IPS-20b (cell line): ENCODE data around the gene PERP.

Experiments used
- H3K27ac ChIP-seq: one replicate; pipeline ENCODE4 v1.5.1; 2013; ENCODE audit warnings: low read length
- H3K27me3 ChIP-seq: 2 replicates; pipeline ENCODE4 v1.6.1; 2013; ENCODE audit warnings: mild to moderate bottlenecking, low read length, inconsistent platforms; ENCODE audit not compliant: insufficient read depth
- H3K36me3 ChIP-seq: 2 replicates; pipeline ENCODE4 v1.6.1; 2013; ENCODE audit warnings: low read depth, mild to moderate bottlenecking, inconsistent platforms, low read length, moderate library complexity; ENCODE audit not compliant: insufficient read depth
- H3K4me1 ChIP-seq: 2 replicates; pipeline ENCODE4 v1.6.1; 2013; ENCODE audit warnings: mild to moderate bottlenecking, control low read depth, inconsistent platforms, low read length, moderate library complexity; ENCODE audit not compliant: insufficient read depth
- H3K4me3 ChIP-seq: 2 replicates; pipeline ENCODE4 v1.5.1; 2013; ENCODE audit warnings: mild to moderate bottlenecking, low read length, inconsistent platforms
- H3K9ac ChIP-seq: 2 replicates; pipeline ENCODE4 v1.6.1; 2013; ENCODE audit warnings: low read depth, mild to moderate bottlenecking, inconsistent platforms, low read length, moderate library complexity
- H3K9me3 ChIP-seq: 2 replicates; pipeline ENCODE4 v1.6.1; 2013; ENCODE audit warnings: mild to moderate bottlenecking, low read depth, low read length, inconsistent platforms; ENCODE audit not compliant: insufficient read depth

PERP gene

DNA sequence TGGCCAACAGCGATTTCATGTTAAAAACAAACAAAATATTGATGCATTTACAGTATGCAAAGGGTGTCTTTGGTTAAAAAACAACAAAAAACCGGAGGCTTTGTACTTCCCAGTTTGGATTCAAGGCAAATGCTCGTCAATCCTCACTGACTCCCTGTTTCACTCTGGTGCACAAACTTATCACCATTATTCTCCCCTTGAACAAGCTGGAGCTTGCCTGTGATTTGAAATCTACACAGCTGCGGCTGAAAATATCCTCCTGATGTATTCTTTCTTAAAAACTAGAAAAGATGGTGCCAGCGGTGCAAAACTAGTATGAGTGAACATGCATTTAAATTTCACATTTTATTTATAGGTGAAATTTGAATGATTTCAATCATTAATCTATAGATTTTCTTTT lies 3.3 kb downstream of the PERP start:
- H3K9me3 ChIP-seq = no peaks in the 10 kb centered on the region
- no peak overlapping the region for H3K4me3 ChIP-seq
- H3K27me3 ChIP-seq = peaks cover 16% of the 10 kb centered on the region
- no peak overlapping the region for H3K27ac ChIP-seq
- H3K4me1 ChIP-seq = peaks cover 27% of the 10 kb centered on the region
- peaks cover 5% of the 10 kb centered on the region; the same call in 1 of the 2 replicates for H3K36me3 ChIP-seq
- no peak overlapping the region for H3K9ac ChIP-seq

DNA sequence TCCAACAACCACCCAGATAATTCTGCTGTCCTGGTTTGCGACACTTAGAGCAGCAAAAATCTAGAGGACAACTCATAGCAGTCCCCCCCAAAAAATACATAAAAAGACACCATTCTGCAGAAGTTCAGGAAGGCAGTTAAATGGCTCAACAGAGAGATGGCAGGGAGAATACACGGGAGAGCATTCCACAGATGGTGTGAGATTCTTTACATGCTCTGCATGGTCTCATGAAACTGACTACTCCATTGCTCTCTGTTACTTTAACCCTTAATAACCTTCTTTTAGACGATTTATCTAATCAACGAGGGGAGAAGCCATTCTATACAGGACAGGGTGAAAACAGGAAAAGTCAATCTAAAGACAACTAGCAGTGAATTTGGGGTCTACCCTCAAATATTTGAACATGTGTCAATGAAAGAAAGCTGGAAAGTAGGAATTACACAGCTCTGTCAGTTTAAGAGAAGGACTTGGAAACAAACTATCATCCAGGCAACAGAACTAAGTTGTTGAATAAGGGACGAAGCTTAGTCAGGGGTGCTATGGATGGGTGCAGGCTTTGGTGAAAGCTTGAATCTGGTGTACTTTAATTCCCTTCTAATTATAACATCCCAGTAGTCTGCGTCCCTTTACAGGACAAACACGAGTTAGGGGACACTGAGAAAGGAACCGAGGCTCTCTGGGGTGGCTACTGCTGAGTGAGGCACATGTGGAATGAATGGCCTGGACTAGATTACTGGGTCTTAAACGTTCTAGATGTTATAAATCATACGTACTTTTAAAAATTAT lies 5.1 kb downstream of the PERP start:
- H3K27ac ChIP-seq = no peak overlapping the region
- H3K36me3 ChIP-seq = peaks cover 5% of the 10 kb centered on the region; the same call in 1 of the 2 replicates
- H3K27me3 ChIP-seq = no peaks in the 10 kb centered on the region
- H3K4me3 ChIP-seq = no peak overlapping the region
- peaks cover 20% of the 10 kb centered on the region for H3K4me1 ChIP-seq
- H3K9ac ChIP-seq = no peak overlapping the region
- no peaks in the 10 kb centered on the region for H3K9me3 ChIP-seq

DNA sequence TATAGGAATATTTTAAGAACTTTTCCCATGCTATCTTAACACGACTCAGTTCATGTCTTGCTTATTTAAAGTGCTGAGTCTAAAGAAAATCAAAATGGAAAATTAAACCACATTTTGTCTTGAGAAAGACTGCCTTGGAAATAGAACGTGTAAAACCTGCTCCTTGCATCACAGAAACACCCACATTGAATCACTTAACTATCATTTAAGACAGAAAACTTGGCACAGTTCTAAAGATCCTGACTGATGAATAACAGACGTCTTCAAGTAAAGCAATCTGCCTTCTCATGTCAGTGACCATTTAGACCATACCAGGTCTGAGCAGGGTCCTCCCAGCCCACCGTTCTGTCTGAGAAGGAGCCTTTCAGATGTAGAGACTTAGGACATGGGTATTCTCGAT lies 7.4 kb downstream of the PERP start:
- Histone ChIP-seq H3K27me3 (no peaks in the 10 kb centered on the region), H3K36me3 (peaks cover 21% of the 10 kb centered on the region), H3K27ac (no peak overlapping the region), H3K4me1 (peaks cover 12% of the 10 kb centered on the region), H3K9me3 (no peaks in the 10 kb centered on the region), H3K4me3 (no peak overlapping the region), H3K9ac (no peak overlapping the region)

DNA sequence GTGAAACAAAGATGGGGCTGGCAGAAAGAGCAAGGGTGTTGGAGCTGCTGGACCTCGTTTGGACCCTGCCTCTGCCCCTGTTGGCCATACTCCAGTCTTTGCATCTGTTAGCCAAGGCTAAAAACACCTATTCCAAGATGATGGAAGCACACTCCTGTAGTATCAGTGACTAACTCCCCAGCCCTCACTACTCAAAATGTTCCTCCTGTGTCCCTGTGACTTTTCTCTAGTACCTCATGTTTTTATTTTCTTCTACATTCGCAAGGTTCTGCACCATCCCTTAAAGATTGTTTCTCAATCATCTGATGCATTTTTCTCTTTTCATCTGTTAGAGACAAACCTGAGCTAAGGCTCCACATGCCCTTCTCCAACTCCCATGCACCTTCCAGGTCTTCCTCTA lies 8.9 kb downstream of the PERP start:
- H3K4me3 ChIP-seq = no peak overlapping the region
- H3K27me3 ChIP-seq = no peaks in the 10 kb centered on the region
- H3K4me1 ChIP-seq = 0 out of 2 replicates have a peak, but pooled peaks cover 5% of the 10 kb centered on the region
- H3K27ac ChIP-seq = no peak overlapping the region
- no peaks in the 10 kb centered on the region for H3K9me3 ChIP-seq
- H3K9ac ChIP-seq = no peak overlapping the region
- peaks cover 22% of the 10 kb centered on the region for H3K36me3 ChIP-seq

DNA sequence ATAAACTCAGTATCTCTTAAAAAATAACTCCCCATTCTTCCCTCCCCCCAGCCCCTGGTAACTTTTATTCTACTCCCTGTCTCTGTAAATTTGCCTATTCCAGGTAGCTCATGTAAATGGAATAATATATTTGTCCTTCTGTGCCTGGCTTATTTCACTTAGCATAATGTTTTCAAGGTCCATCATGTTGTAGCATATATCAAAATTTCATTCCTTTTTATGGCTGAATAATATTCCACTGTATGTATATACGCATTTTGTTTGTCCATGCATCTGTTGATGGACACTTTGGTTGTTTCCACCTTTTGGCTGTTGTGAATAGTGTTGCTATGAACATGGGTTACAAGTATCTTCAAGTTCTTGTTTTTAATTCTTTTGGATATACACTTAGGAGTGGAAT lies 13.0 kb downstream of the PERP start:
- Histone ChIP-seq H3K9me3 (no peaks in the 10 kb centered on the region), H3K27ac (no peak overlapping the region), H3K27me3 (no peaks in the 10 kb centered on the region), H3K9ac (no peak overlapping the region), H3K4me1 (no peaks in the 10 kb centered on the region), H3K4me3 (no peak overlapping the region), H3K36me3 (peaks cover 39% of the 10 kb centered on the region)

DNA sequence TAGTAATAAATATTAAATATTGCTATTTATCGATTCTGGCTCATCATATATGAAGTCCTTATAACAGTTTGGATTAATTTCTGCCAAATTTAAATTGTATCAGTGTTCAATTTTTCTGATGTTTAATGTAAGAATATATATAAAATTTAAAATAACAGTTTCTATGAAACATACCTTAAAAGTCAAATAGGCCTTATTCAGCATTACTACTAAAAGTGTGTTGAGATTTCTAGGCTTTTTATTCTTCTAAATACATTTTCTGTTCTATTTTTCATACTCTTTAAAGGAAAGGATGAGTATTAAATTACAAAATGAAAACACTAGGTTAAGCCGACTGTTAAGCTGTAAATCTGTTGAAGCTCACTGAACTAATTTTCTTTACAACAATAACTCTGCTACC lies 13.6 kb downstream of the PERP start:
- Histone ChIP-seq H3K9ac (no peak overlapping the region), H3K36me3 (peaks cover 39% of the 10 kb centered on the region), H3K4me1 (no peaks in the 10 kb centered on the region), H3K27ac (no peak overlapping the region), H3K4me3 (no peak overlapping the region), H3K27me3 (no peaks in the 10 kb centered on the region), H3K9me3 (no peaks in the 10 kb centered on the region)

DNA sequence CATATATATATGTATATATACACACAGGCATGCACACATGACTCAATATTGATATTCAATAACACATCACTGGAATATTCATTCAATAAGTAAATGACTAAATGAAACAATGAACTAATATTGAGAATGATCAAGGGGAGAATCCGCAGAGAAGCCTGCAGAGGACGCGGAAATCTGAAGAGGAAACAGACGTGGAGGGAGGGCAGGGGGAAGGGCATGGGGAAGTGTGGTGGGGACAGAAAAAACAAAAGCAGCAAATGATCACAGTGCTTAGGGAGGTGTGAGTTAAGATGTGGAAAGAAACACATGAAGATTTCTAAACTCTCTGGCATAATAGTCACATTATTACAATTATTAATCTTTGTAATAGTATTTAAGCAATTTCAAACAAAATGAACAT lies 14.5 kb downstream of the PERP start:
- Histone ChIP-seq H3K9ac (no peak overlapping the region), H3K27me3 (no peaks in the 10 kb centered on the region), H3K4me3 (no peak overlapping the region), H3K36me3 (peaks cover 39% of the 10 kb centered on the region), H3K9me3 (no peaks in the 10 kb centered on the region), H3K27ac (no peak overlapping the region), H3K4me1 (peaks cover 8% of the 10 kb centered on the region)

DNA sequence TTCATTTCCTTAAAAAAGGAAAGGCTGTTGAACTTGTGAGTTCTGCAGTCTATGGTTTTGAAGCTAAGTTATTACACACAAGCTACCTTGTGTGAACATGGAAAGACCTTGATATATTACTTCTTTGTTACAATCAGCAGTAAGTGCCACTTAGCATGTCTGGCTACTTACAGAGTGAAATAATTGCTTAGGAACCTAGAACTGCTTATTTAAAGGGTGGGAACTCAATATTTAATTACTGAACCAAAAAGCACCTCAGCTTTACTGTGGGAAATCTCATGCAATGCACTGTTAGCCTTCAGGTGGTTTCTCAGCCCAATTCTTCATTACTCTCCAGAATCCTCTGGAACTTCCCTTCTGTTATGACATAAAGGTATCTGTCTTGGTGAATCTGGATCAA lies 17.9 kb downstream of the PERP start:
- Histone ChIP-seq H3K4me3 (no peak overlapping the region), H3K27ac (no peak overlapping the region), H3K9me3 (no peaks in the 10 kb centered on the region), H3K4me1 (peaks cover 19% of the 10 kb centered on the region), H3K27me3 (no peaks in the 10 kb centered on the region), H3K9ac (no peak overlapping the region), H3K36me3 (peaks cover 19% of the 10 kb centered on the region)

DNA sequence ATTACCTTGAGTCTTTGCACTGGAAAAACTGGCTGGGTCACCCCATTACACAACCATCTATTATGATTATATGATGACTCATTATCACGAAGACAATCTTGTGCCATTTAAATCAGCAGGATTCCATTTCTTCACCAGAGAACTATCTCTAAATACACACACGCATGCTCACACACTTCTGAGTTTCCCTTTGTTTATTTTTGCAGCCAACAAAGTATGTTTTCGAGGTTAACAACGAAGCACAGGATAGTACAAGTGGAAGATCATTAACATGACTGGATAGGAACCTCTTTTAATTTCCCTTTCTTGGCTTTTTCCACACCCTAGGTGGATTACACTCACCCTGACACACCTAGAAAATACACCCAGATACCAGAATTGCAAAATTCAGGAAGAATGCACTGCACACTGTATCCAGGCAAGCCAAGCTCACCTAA lies 18.9 kb downstream of the PERP start:
- Histone ChIP-seq H3K27me3 (no peaks in the 10 kb centered on the region), H3K36me3 (peaks cover 17% of the 10 kb centered on the region), H3K9ac (no peak overlapping the region), H3K9me3 (no peaks in the 10 kb centered on the region), H3K27ac (no peak overlapping the region), H3K4me3 (no peak overlapping the region), H3K4me1 (peaks cover 19% of the 10 kb centered on the region)

DNA sequence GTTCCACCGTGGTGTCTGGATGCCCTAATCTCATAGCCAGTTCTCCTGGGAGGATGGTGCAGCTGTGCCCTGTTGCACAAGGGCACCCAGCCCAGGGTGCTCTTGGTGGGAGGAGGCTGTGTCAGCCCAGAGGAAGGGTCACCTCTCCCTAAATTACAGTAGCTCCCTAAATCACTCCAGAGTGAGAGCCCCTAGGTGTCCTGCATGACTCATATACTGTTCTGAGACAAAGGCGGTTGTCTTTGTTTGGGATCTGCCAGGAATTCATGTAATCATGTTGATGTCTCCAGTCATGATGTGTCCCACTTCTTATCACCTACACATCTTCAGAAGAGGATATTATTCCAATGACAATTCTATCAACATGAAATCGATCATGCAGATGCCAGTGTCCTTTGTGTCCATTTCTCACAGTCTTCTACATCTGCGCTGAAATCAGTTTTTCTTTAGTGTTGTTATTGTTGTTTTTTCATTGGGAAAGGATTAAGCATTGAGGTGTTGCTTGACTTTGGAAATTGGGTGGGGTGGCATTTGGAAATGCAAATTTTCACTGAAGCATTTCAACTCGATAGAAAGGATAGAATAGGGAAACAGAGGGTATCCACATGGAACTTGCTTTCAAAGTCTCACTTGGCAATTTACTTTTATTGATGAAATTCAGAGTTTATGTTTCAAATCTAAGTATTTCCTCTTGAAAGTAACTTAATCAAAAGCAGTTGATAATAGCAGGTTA lies 19.5 kb downstream of the PERP start:
- Histone ChIP-seq H3K4me1 (peaks cover 19% of the 10 kb centered on the region), H3K9ac (no peak overlapping the region), H3K27ac (no peak overlapping the region), H3K4me3 (no peak overlapping the region), H3K36me3 (peaks cover 17% of the 10 kb centered on the region), H3K27me3 (no peaks in the 10 kb centered on the region), H3K9me3 (no peaks in the 10 kb centered on the region)

DNA sequence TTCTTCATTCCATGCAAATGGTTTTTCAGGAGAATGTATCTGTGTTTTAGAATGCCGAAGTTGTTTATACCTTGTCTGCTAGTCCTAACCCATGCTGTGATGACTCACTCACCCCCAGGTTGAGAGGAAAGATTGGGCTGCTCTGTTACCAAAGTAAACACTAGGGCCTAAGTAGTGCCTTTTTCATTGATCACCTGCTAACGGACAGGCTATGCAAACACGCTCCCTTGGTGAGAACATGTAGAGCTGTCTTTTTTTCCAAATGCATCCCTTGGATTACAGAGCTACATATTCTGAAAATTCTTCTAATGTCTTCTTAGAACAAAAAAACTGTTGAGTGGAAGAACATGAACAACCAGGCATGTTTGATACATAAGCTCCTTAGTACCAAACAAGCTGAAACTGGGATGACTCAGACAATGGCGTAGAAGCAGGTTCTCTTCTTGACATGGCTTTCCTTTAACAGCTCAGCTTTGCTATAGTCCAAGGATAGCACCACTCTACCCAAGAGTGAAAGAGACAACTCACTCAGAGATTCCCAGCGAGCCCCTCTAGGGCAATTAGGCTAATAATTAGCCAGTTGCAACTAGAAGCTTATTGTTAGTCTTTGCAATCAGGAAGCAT lies 20.5 kb downstream of the PERP start:
- Histone ChIP-seq H3K27me3 (no peaks in the 10 kb centered on the region), H3K9me3 (no peaks in the 10 kb centered on the region), H3K4me1 (peaks cover 19% of the 10 kb centered on the region), H3K36me3 (peaks cover 9% of the 10 kb centered on the region; the same call in 1 of the 2 replicates), H3K9ac (no peak overlapping the region), H3K4me3 (0 out of 2 replicates have a peak overlapping the region, but pooled peaks have one; percentile 1), H3K27ac (no peak overlapping the region)
